GM12892 (cell line): ENCODE measurements around the gene ARID1B.

Experiments used
- POLR2A ChIP-seq: IDR thresholded peaks from 2 replicates; pipeline ENCODE4 v1.6.1; 2011; ENCODE audit warnings: low read depth, low read length, control low read depth
- POLR2AphosphoS5 ChIP-seq: IDR thresholded peaks from 2 replicates; pipeline ENCODE4 v1.6.1; 2011; ENCODE audit warnings: low read depth, low read length, control low read depth

- TF ChIP-seq POLR2A (no peak), POLR2AphosphoS5 (no peak)
Measured at GRCh38 chr6:157092736-157093135, 315.6 kb downstream of the ARID1B start.
